GM18505 (cell line): Measurements from ENCODE around the gene TMEM50B.
"Not testable (repeated sequence)": the region's sequence is repeated elsewhere in the genome, so short reads cannot be mapped to it uniquely, and the experiment has no call there.

Experiments used
- ATAC-seq: cut with Tn5 transposase; IDR thresholded peaks from one replicate; pipeline ENCODE4 v1.9.1; 2021; ENCODE audit not compliant: unreplicated experiment
- POLR2A ChIP-seq: IDR thresholded peaks from 4 replicates; pipeline ENCODE4 v1.6.1; 2011; ENCODE audit warnings: borderline replicate concordance; ENCODE audit not compliant: insufficient read depth, insufficient read length; ENCODE audit errors: extremely low read depth

Gene TMEM50B

GRCh38 chr21:33455686-33456446, 23.9 kb downstream of the TMEM50B start:
- no peak for TF ChIP-seq POLR2A
- ATAC-seq = no peak

GRCh38 chr21:33452362-33452761, 27.4 kb downstream of the TMEM50B start:
- TF ChIP-seq POLR2A = no peak
- ATAC-seq = no peak

DNA sequence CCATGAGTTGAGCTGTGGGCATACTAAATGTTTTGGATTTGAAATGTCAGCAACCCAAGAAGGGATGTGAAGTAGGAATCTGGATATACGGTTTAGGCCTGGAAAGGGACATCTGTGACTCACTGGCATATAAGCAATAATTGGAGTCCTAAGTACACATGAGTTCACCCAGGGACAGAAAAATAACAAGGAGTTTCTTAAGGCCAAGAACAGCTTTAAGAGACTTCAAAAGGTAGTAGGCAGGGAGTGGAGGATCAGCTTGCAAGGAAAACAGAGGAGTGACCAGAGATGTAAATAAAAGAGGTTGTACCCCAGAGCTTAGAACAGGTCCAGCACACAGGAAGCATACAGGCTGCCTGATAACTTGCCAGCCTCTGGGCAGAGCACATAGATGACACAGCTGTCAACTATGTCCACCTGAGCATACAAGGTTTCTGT, 28.1 kb downstream of the TMEM50B start:
- no peak for ATAC-seq
- TF ChIP-seq POLR2A = no peak

- no peak for TF ChIP-seq POLR2A
- ATAC-seq = no peak
Observed at GRCh38 chr21:33449616-33450015, 30.2 kb downstream of the TMEM50B start.

DNA sequence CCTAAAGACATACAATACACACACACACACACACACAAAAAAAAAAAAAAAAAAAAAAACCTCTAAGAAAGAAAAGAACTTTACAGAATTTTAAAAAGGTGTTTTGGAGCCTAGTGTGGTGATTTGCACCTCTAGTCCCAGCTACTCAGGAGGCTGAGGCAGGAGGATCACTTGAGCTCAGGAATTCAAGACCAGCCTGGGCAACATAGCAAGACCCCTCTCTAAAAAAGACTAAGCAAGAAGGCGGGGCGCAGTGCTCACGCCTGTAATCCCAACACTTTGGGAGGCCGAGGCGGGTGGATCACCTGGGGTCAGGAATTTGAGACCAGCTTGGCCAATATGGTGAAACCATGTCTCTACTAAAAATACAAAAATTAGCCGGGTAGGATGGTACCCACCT, 33.2 kb downstream of the TMEM50B start:
- ATAC-seq = not testable (repeated sequence)

GRCh38 chr21:33444499-33444898, 35.3 kb downstream of the TMEM50B start:
- no peak for TF ChIP-seq POLR2A

GRCh38 chr21:33443194-33443593, 36.6 kb downstream of the TMEM50B start:
- no peak for TF ChIP-seq POLR2A
- no peak for ATAC-seq

More at GRCh38 chr21:33444499-33444898, 35.3 kb downstream of the TMEM50B start:
- ATAC-seq = no peak

DNA sequence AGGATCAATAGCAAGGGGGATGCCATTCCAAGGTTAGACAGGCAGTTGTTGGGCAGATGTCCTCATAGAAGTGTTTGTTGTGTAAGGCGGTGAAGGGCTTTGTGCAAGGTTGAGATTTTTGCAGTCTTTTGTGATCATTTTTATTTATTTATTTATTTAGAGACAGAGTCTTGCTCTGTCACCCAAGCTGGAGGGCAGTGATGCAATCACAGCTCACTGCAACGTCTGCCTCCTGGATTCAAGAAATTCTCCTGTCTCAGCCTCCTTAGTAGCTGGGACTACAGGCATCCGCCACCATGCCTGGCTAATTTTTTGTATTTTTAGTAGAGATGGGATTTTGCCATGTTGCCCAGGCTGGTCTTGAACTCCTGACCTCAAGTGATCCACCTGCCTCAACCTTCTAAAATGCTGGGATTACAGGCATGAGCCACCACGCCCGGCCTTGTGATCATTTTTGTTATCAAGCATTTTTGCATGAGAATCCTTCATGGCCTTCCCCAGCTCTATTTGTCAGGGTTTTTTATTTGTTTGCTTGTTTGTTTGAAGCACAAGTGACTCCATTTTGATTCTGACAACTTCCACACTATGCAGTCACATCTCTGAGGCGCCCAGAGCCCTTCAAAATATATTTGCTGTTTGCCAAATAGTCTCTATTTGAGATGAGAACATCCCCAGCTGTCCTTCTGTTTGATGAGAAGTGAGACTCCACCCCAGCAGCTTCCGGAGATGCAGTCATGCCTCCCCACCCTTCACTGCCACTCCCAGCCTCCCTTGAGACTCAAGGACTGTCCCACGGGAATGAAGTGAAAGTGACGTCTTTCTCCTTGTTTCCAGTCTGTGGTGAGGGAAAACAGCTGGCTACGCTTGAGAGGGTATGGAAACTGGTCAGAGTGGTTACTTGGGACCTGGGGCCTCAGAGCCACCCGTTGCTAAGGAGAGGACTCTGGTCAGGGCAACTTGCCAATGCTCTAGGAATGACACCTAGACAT, 38.0 kb downstream of the TMEM50B start:
- TF ChIP-seq POLR2A = no peak
- ATAC-seq = peak; percentile 59

DNA sequence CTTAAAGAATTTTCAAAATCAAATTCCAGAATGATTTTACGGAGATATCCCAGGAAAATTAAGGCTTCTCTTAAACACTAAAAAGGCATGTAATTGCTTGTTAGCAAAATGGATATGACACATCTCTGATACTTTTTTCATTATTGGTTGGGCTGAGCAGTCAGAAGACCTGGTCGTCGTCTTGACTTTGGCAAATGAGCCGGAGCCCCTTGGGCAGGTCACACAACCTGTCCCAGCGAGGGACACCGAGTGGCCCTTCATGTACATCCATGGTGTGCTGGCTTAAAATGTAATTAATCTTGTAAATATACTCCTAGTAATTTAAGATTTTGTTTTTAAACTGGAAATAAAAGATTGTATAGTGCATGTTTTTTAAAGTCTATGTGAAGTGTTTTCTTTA, 42.6 kb downstream of the TMEM50B start:
- no peak for TF ChIP-seq POLR2A
- ATAC-seq = no peak

DNA sequence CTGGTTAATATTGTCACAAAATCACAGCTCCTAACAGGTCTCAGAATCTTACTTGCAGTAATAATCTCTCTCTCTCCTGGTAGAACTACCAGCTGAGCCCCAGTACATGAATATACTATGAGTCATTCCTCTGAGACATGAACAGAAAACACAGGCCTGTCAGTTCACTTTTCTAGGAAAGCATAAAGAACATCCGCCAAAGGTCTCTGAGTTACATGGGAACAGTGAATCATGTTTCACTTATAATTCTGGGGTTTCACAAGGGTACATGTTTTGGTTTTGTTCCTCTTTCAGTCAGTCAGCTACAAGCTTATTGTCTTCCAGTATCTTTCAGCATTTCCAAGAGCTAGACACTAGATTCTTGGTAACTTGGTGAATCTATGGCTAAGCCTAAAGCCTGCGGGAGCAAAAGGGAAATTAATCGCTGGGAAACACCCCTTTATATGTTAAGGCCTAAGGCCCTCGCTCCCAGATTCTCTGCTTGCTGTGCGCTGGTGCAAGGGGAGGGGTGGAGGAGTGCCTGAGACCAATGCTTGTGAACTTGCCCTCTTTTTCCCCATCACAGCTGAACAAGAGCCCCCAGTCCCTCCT, 44.9 kb downstream of the TMEM50B start:
- TF ChIP-seq POLR2A = no peak
- ATAC-seq = peak; percentile 94

- no peak for ATAC-seq
- no peak for TF ChIP-seq POLR2A
Observed at GRCh38 chr21:33433425-33434114, 46.2 kb downstream of the TMEM50B start.

DNA sequence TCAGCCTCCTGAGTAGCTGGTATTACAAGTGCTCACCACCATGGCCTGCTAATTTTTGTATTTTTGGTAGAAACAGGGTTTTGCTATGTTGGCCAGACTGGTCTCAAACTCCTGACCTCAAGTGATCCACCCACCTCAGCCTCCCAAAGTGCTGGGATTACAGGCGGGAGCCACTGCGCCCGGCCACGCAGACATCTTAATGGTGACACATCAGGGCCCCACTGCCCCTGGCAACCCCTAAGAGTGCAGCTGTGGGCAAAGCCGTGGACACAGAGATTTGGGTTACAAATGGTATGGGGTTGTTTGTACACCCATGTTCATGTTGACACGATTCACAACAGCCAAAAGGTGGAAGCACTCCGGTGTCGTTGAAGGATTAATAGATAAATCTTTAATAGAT, 46.8 kb downstream of the TMEM50B start:
- TF ChIP-seq POLR2A = no peak
- no peak for ATAC-seq

DNA sequence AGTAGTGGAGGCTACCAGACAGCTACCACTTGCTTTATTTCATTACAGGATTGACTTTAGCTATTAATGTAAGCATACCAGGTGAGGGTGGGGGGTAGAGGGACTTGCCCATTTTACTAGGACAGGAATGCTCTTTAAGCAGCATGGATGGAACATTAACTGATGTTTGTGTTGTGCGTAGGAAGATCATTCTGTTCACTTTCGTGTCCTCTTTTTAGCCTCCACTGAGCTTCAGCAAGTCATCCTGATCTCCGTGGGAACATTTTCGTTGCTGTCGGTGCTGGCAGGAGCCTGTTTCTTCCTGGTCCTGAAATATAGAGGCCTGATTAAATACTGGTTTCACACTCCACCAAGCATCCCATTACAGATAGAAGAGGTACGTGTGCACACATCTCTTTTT, 47.3 kb downstream of the TMEM50B start:
- TF ChIP-seq POLR2A = no peak
- ATAC-seq = no peak
